Cerebellar cortex (tissue), 1 donor: ENCODE measurements around the gene GALNT9.
"Not testable (repeated sequence)": the region's sequence is repeated elsewhere in the genome, so short reads cannot be mapped to it uniquely, and the experiment has no call there.

Source experiments
- DNase-seq: peaks from one replicate; pipeline ENCODE4 v3.0.0-alpha.2; 2015; ENCODE audit warnings: low spot score

Gene GALNT9

GRCh38 chr12:132279184-132279889 is 50.1 kb downstream of the GALNT9 start:
- DNase-seq: peak; percentile 94

DNA sequence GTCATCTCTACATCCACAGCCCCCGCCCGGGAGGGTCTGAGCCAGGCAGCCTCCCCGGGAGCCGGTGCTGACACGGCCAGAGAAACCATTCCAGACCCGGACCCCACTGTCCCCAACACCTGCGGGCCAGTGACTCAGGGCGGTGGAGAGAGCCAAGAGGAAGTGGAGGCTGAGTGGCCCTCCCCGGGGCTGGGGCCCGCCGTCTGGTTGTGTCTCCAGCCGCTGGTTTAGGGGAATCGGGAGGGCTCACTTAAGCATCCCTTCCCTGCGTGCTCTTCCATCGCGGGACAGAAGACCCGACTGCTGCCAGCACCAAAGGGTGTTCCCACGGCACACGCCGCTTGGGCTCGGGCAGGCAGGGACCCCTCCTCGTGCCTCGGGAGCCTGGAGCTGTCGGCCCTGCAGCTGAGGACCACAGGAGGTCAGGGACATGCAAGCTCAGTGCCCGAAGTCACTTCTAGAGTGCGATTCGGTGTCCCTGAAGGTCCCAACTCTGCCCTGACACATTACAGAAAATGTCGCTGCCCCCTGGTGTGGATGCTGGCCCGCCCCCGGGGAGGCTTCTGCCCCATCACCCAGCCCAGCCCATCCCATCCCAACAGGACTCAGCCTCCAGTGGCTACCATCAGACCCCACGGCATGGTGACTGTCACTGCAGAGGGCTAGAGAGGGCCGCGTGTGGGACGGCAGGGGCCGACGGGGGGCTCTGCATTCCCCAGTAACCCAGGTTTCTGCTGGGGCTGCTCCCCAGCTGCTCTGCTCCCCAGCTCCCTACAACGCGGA is 50.8 kb downstream of the GALNT9 start:
- DNase-seq: no peak

GRCh38 chr12:132277949-132278348 is 51.4 kb downstream of the GALNT9 start:
- DNase-seq: no peak

- no peak for DNase-seq
These were observed 51.9 kb downstream of the GALNT9 start for GRCh38 chr12:132277374-132277941.

- no peak for DNase-seq
These were observed 52.5 kb downstream of the GALNT9 start for GRCh38 chr12:132276827-132277373.

- peak; percentile 79 for DNase-seq
These were observed 53.1 kb downstream of the GALNT9 start for GRCh38 chr12:132276066-132276826.

DNA sequence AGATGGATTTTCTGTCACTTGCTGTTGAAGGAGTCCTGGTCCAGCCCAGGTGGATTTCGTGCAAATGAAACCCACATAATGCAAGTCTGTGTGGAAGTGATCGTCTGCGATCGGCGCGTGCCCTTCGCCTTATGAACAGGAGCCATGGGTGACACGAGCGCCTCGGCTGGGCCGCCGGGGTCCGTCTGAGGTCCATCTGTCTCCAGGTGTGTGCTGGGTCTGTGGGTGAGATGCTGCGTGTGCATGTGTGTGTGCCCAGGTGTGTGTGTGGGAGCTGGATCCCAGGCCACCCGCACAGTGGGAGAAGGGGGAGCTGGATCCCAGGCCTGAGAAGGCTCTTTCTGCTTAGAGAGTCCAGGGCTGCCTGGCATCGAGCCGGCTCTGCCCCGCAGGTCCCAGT is 53.8 kb downstream of the GALNT9 start:
- DNase-seq: no peak

DNA sequence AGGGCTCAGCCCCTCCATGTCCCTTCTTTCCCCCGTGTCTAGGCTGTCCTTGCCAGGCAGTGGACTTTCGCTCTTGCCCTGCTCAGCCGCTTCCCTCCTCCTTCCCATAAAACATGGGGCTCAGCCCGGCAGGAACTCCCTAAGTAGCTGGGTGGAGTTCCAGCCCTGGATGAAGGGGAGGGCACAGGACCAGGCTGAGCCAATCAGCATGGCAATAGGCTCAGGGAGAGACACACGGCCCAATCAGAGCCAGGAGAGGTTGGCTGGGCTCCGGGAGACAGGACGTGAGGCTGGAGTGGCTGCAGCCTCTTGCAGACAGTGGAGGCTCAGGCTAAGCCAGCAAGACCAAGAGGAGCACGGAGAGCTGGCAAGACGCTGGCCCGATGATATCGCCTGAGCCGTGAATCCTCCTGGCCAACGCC is 54.3 kb downstream of the GALNT9 start:
- peak; percentile 99 for DNase-seq

DNA sequence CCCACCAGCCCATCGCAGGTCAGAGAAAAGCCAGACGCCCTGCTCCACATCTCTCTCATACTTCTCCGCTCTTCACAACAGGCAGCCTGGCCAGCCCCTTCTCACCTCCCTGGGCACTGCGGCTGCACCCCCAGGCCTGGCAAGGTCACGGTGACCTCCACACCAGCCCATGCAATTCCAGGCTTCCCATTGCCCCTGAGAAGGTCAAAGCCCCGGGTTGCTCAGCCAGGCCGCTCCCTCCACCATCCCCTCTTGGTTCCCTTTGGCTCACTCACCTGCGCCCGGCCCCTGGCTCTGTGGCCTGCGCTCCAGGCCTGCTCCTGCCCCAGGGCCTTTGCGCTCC is 55.4 kb downstream of the GALNT9 start:
- no peak for DNase-seq

GRCh38 chr12:132272711-132273110 is 56.7 kb downstream of the GALNT9 start:
- no peak for DNase-seq

DNA sequence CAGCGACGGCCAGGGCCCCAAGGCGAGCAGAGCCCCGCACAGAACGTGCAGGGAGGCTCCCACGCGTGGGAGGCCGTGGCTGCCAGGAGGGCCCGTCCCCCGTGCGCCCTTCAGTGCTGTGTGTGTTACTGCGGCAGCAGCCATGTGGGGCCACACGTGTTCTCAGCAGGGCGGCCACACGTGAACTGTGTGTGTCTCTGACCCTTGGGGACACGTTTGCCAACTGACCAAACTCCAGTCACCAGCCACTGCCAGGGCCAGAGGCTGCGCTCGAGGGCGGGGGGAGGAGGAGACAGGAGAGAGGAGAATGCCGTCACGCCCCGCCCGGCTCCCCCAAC is 57.7 kb downstream of the GALNT9 start:
- DNase-seq: no peak

GRCh38 chr12:132270969-132271754 is 58.2 kb downstream of the GALNT9 start:
- DNase-seq: peak; percentile 56

GRCh38 chr12:132270516-132270915 is 58.9 kb downstream of the GALNT9 start:
- DNase-seq: no peak

DNA sequence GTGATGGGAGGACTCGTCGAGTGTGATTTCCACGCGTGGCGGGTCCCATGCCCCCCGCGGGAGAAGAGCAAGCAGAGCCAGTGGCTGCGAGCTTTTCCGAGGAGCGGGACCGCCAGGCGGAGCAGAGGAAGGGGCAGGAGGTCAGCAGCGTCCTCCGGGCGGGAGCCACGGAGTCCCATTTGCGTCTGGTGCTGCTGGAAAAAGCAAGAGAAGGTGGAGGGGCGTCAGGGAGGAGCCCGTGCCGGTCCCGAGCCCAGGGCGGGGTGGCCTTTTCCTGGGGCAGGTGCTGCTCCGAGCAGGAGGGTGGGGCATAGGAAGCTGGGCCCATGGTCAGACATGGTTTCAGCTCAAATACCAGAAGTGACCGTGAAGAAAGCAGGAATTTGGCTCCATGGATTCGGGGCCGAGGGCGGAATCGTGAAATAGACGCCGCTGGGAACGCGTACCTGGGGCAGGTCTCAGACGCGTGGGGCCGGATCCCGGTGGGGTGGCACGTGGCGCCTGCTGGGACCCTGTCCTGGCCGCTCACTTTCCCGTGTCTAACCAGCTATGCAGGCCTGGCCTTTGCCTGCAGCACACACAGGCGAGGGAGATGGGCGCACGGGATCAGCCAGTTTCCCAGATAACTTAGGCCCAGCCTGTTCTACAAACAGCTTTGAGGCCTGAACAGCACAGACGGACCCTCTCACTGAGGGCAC is 60.0 kb downstream of the GALNT9 start:
- no peak for DNase-seq

DNA sequence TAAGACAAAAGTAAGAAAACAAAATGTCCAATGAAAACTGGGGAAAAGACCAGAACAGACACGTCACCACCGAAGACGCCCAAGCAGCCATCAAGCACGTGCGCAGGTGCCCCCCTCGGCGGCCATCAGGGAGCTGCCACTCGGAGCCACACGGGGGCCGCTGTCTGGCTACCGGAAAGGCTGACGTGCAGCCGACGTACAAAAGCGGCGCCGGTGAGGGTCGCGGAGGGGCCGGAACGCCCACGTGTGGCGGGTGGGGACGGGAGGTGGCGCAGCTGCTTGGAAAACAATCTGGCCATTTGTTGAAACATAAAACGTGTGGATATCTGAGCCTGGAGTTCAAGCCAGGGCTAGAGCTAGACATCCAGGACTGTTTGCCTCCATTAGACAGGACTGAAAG is 60.7 kb downstream of the GALNT9 start:
- no peak for DNase-seq

DNA sequence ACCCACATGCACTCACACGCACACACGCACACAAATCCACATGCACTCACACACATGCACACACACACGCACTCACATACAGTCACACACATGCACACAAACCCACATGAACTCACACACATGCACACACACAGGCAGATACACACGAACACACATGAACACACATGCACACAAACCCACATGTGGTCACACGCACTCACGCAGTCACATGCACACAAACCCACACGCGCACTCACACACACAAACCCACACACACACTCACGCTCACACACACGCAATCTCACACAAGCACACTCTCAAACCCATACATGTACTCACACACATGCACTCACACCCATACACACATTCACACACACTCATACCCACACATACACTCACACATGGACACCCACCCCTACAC is 61.5 kb downstream of the GALNT9 start:
- DNase-seq: no peak

DNA sequence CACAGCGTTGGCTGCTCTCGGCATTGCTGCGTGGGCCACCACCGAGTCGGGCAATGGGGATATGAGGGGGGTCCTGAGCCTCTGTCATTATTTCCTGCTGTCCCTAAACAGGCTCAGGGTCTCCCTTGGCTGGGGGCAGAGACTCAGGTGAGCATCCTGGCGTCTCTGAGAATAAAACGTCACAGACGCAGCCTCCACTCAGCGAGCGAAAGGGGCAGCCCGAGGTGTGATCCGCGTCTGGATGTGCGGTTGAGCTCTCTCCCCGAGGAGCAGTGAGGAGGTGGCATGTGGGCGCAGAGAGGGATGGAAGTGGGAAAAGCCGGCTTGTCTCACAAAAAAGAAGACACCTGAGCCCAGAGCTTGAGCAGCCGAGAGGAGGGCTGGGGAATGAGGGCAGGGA is 62.6 kb downstream of the GALNT9 start:
- no peak for DNase-seq

GRCh38 chr12:132266370-132266769 is 63.0 kb downstream of the GALNT9 start:
- no peak for DNase-seq

DNA sequence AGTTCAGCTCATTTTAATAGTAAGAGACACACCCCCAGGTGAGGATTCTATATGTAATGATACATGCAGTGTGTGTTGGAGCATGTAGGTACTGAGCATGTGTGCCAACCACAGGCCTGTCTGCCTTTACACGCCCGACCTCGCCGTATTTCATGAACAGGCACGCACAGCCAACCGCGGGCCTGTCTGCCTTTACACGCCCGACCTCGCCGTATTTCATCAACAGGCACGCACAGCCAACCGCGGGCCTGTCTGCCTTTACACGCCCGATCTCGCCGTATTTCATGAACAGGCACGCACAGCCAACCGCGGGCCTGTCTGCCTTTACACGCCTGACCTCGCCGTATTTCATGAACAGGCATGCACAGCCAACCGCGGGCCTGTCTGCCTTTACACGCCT is 63.6 kb downstream of the GALNT9 start:
- DNase-seq: not testable (repeated sequence)

- DNase-seq: no peak
These were observed 64.2 kb downstream of the GALNT9 start for GRCh38 chr12:132265056-132265800.
